ENCODE results near the gene SEPTIN11. TPM values are rescaled to one million over a fixed set of nuclear protein-coding genes. Genes with fewer than 3 reads are reported as not detected.

Gene SEPTIN11
- total RNA-seq = 149 and 160 TPM in 2 replicates

DNA sequence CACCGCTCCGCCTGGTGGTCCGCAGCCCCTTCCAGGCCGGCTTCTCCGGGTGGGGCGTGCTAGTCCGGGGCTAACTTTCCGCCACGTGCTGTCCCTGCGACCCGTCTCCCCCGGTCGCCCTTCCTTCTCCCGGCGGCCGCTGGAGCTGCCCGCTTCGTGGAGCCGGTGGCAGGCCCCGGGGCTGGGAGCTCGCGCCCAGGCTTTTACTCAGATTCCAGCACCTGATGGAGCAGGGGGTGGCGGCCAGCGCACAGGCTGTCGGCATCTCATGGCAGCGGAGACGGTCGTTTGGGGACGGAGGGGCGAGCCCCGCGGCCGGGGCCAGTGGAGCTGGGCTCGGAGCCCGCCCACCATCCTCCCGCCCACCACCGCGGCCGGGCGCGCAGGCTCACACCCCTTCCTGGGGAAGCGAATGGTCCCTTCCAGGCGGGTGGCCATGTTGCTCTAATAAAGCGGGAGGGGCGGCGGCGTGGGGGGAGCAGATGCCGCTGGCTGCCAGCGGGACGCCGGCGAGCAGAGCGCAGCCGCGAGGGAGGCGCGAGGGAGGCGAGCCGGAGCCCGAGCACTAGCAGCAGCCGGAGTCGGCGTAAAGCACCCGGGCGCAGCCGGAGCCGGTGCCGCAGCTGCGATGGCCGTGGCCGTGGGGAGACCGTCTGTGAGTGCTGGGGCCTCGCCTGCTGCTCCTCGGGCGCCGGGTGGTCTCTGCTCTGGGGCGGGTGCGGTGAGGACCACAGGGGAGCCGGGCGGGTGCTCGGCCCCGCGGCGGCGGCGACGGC is at the start of gene SEPTIN11:
Gene SEPTIN11 (plus strand): TSS at position 477 of the 776 bp plus-strand sequence. CDS start 152 bp downstream, at position 629.

Other genes starting within 250 kb of the SEPTIN11 start
- not detected in 2 replicates for gene SOWAHB, start 51.6 kb upstream of the SEPTIN11 start, total RNA-seq
- 79.5 and 101 TPM in 2 replicates for gene CCNI, start 126.2 kb downstream of the SEPTIN11 start, total RNA-seq
- gene CCNG2, start 207.5 kb downstream of the SEPTIN11 start, total RNA-seq = 30.2 and 33.1 TPM in 2 replicates

All from dermis lymphatic vessel endothelial cell (primary cell).